PC-3 (cell line): Measurements from ENCODE around the gene SCOC. TPM values are rescaled to one million over a fixed set of nuclear protein-coding genes. Genes with fewer than 3 reads are reported as not detected.
A peak's percentile ranks its signal among the peaks of the same experiment; 100 is the strongest.

ENCODE experiments used
- ATAC-seq: fragments of 200-7000 bp; cut with Tn5 transposase; 2 replicates; pipeline ENCODE4 v1.9.1; 2020; ENCODE audit warnings: mild to moderate bottlenecking, moderate library complexity
- BruUV-seq: library from RNA; stranded (reverse); fragments of 400-500 nt; replicated peaks from 2 replicates; lab custom pipeline; 2021; lab: Mats Ljungman, UMichigan
- CTCF ChIA-PET: fragments of 300-600 bp; sonication (Branson Sonifier 250); formaldehyde crosslinking; loops from one replicate; lab custom pipeline; 2022; ENCODE audit warnings: antibody characterized with exemption; lab: Charles Lee
- POLR2A ChIA-PET: fragments of 300-600 bp; sonication (Branson Sonifier 250); formaldehyde crosslinking; loops from one replicate; lab custom pipeline; 2022; ENCODE audit warnings: antibody characterized with exemption; ENCODE audit not compliant: unreplicated experiment; lab: Charles Lee
- DNase-seq: peaks from one replicate; pipeline ENCODE4 v3.0.0-alpha.2; 2015
- H2AFZ ChIP-seq: fragments of 300-600 bp; sonication (generic); 2 replicates; pipeline ENCODE4 v1.6.0; 2016; ENCODE audit warnings: antibody characterized with exemption, low read length
- H3F3A ChIP-seq: fragments of 300-600 bp; sonication (generic); one replicate; pipeline ENCODE4 v1.6.0; 2017; ENCODE audit warnings: antibody characterized with exemption, low read length, control low read depth, mild to moderate bottlenecking; ENCODE audit not compliant: unreplicated experiment
- H3K27ac ChIP-seq: fragments of 300-600 bp; sonication (generic); 2 replicates; pipeline ENCODE4 v1.5.1; 2016; ENCODE audit warnings: mild to moderate bottlenecking, low read length
- H3K27me3 ChIP-seq: fragments of 300-600 bp; sonication (generic); 2 replicates; pipeline ENCODE4 v1.6.1; 2016; ENCODE audit warnings: low read length, mixed read lengths
- H3K36me3 ChIP-seq: fragments of 300-600 bp; sonication (generic); 2 replicates; pipeline ENCODE4 v1.6.1; 2016; ENCODE audit warnings: low read depth, mixed run types, low read length, mixed read lengths
- H3K4me1 ChIP-seq: fragments of 300-600 bp; sonication (generic); 2 replicates; pipeline ENCODE4 v1.5.1; 2016; ENCODE audit warnings: low read length; ENCODE audit not compliant: insufficient read depth
- H3K4me2 ChIP-seq: fragments of 300-600 bp; sonication (generic); 2 replicates; pipeline ENCODE4 v1.6.0; 2016; ENCODE audit warnings: low read length
- H3K4me3 ChIP-seq: fragments of 300-600 bp; sonication (generic); 2 replicates; pipeline ENCODE4 v1.5.1; 2016; ENCODE audit warnings: mild to moderate bottlenecking, low read length, mixed read lengths
- H3K79me2 ChIP-seq: fragments of 300-600 bp; sonication (generic); 2 replicates; pipeline ENCODE4 v1.6.1; 2017; ENCODE audit warnings: low read length, mixed read lengths
- H3K9ac ChIP-seq: fragments of 300-600 bp; sonication (generic); 2 replicates; pipeline ENCODE4 v1.6.0; 2016; ENCODE audit warnings: mild to moderate bottlenecking, low read length
- H3K9me2 ChIP-seq: fragments of 300-600 bp; sonication (generic); replicated peaks from 2 replicates; pipeline ENCODE4 v1.6.1; 2016; ENCODE audit warnings: mixed run types, low read length, mixed read lengths
- H3K9me3 ChIP-seq: fragments of 300-600 bp; sonication (generic); 2 replicates; pipeline ENCODE4 v1.6.1; 2016; ENCODE audit warnings: low read length, mixed read lengths
- H4K20me1 ChIP-seq: fragments of 300-600 bp; sonication (generic); 2 replicates; pipeline ENCODE4 v1.6.1; 2016; ENCODE audit warnings: low read length, mixed read lengths
- EZH2 ChIP-seq: fragments of 300-600 bp; sonication (generic); IDR thresholded peaks from one replicate; pipeline ENCODE4 v1.6.1; 2017; ENCODE audit warnings: antibody characterized with exemption, mild to moderate bottlenecking, low read length; ENCODE audit not compliant: unreplicated experiment
- EZH2phosphoT487 ChIP-seq: fragments of 300-600 bp; sonication (generic); IDR thresholded peaks from 2 replicates; pipeline ENCODE4 v1.6.1; 2018; ENCODE audit warnings: mild to moderate bottlenecking, antibody characterized with exemption, low read length, borderline replicate concordance
- intact Hi-C: fragments of 100-400 bp; cut with micrococcal nuclease; formaldehyde crosslinking; loops from 2 replicates; pipeline ENCODE4 v1.9.0; 2023
- total RNA-seq: library from RNA; depleted of rRNA; stranded (reverse); fragments of >200 nt; gene quantifications from 2 replicates; pipeline ENCODE4 v1.2.3, GENCODE V29; 2014
- TF ChIP-seq, protein P1 (sequence below): fragments of 300-600 bp; sonication (generic); conservative IDR thresholded peaks from 2 replicates; pipeline ENCODE4 v1.5.1; 2017; ENCODE audit warnings: antibody characterized with exemption, low read depth, mild to moderate bottlenecking, low read length

Gene SCOC
- total RNA-seq, 1 experiment from 2014 or later, result 28.2 TPM

DNA sequence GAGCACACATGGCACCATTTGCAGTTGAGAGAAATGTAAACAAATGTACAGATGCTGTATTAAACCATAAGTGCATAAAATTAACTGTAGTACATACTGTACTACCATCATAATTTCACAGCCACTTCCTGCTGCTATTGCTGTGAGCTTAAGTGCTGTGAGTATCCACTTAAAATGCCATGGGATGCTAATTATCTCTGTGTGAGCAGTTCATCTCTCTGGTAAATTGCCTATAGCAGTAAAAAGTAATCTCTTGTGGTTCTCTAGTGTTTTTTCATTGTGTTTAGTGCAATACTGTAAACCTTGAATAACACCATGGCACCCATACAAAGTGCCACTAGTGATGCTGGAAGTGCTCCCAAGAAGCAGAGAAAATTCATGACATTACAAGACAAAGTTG, 9.9 kb upstream of the SCOC start:
- Histone ChIP-seq H4K20me1 (no peaks in the 10 kb centered on the region), H3K9me2 (no peaks in the 10 kb centered on the region), H3K79me2 (no peaks in the 10 kb centered on the region), H3K4me2 (no peak overlapping the region), H2AFZ (no peak overlapping the region), H3K4me3 (no peak overlapping the region), H3K27ac (no peak overlapping the region), H3K9ac (no peak overlapping the region), H3K36me3 (no peaks in the 10 kb centered on the region; the same call in 1 of the 2 replicates), H3F3A (peaks cover 6% of the 10 kb centered on the region), H3K4me1 (peaks cover 14% of the 10 kb centered on the region), H3K9me3 (no peaks in the 10 kb centered on the region), H3K27me3 (no peaks in the 10 kb centered on the region)
- ATAC-seq, result no peak
- ChIA-PET POLR2A (no interaction called here), CTCF (interaction anchor here (0.6 kb wide), 1 partner anchor 178 kb away, joined by 5 read pairs; no protein-coding TSS in a partner anchor)
- DNase-seq, result no peak
- BruUV-seq, result no TSS peak
- intact Hi-C loops, result no loop called here
- TF ChIP-seq EZH2phosphoT487 (no peak), EZH2 (no peak)
- TF ChIP-seq, protein P1, sequence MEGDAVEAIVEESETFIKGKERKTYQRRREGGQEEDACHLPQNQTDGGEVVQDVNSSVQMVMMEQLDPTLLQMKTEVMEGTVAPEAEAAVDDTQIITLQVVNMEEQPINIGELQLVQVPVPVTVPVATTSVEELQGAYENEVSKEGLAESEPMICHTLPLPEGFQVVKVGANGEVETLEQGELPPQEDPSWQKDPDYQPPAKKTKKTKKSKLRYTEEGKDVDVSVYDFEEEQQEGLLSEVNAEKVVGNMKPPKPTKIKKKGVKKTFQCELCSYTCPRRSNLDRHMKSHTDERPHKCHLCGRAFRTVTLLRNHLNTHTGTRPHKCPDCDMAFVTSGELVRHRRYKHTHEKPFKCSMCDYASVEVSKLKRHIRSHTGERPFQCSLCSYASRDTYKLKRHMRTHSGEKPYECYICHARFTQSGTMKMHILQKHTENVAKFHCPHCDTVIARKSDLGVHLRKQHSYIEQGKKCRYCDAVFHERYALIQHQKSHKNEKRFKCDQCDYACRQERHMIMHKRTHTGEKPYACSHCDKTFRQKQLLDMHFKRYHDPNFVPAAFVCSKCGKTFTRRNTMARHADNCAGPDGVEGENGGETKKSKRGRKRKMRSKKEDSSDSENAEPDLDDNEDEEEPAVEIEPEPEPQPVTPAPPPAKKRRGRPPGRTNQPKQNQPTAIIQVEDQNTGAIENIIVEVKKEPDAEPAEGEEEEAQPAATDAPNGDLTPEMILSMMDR, result no peak

DNA sequence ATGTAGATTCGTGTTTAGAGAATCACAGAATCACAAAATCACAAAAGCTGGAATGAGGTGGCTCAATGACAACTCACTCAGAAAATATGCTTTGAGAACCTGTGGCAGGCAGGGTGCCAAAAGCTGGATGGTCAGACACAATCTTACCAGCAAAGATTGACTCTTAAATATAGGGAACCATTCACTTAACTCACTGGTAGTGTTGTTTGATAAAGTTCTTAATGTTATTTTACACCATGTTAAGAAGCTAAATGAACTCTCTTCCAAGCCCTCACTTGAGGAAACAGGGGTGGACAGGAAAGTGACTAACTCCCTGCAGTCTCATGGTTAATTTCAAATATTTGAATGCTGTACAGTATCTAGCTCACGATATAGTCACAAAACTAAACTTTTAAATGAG, 5.7 kb upstream of the SCOC start:
- Histone ChIP-seq H4K20me1 (no peaks in the 10 kb centered on the region), H3K79me2 (no peaks in the 10 kb centered on the region), H3K4me3 (no peak overlapping the region), H3K9me3 (no peaks in the 10 kb centered on the region), H3K27me3 (no peaks in the 10 kb centered on the region), H3K36me3 (no peaks in the 10 kb centered on the region), H3K9me2 (no peaks in the 10 kb centered on the region), H3F3A (peaks cover 6% of the 10 kb centered on the region), H3K4me2 (peak overlapping the region; percentile 55), H3K27ac (peak overlapping the region; percentile 64), H3K9ac (no peak overlapping the region), H2AFZ (no peak overlapping the region), H3K4me1 (peaks cover 30% of the 10 kb centered on the region)
- peak; percentile 78 for DNase-seq
- peak; percentile 57 for ATAC-seq
- no TSS peak for BruUV-seq
- TF ChIP-seq EZH2phosphoT487 (no peak), EZH2 (no peak)
- TF ChIP-seq, protein P1, result no peak
- POLR2A ChIA-PET, result interaction anchor here (0.6 to 0.7 kb wide), 2 partner anchors 102 to 389 kb away, joined by 3 to 5 read pairs; no protein-coding TSS in a partner anchor
- CTCF ChIA-PET, result interaction anchor here (1.6 kb wide), 1 partner anchor 8 kb away, joined by 9 read pairs; no protein-coding TSS in a partner anchor
- intact Hi-C loops, result no loop called here

DNA sequence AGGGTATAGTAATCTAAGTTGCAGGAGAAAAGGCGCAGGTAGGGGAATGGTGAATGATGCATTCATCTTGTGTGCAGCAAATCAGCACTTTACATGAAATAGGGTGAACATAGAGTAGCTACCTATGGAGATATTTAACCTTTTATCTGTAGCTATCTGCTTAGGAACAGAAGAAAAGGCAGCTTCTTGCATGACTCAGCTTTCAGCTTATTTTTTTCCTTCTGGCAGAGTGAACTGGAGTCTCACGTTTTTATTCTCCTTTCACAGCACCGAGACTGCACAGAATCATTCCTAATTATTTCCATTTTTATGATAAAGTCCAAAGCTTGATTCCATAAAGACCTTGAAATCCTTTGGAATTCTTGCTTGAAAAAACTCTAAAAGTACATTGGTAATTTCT, 4.8 kb upstream of the SCOC start:
- POLR2A ChIA-PET, result interaction anchor here (0.6 to 0.7 kb wide), 3 partner anchors 156 to 624 kb away, joined by 3 to 4 read pairs (median 3); no protein-coding TSS in a partner anchor
- no peak for ATAC-seq
- H3K9me2 ChIP-seq, result no peaks in the 10 kb centered on the region
- H3K27ac ChIP-seq, result peak overlapping the region; percentile 67
- BruUV-seq, result no TSS peak
- TF ChIP-seq EZH2 (no peak), EZH2phosphoT487 (no peak)
- TF ChIP-seq, protein P1, result no peak
- no peaks in the 10 kb centered on the region for H3K36me3 ChIP-seq
- CTCF ChIA-PET, result interaction anchor here (0.6 to 1.6 kb wide), 2 partner anchors 9 to 483 kb away, joined by 3 to 9 read pairs; no protein-coding TSS in a partner anchor
- H4K20me1 ChIP-seq, result no peaks in the 10 kb centered on the region
- DNase-seq, result no peak
- peak overlapping the region; percentile 30; the same call in 1 of the 2 replicates for H3K4me3 ChIP-seq
- H3K79me2 ChIP-seq, result peaks cover 2% of the 10 kb centered on the region
- no peaks in the 10 kb centered on the region for H3K9me3 ChIP-seq
- H2AFZ ChIP-seq, result peak overlapping the region; percentile 31; the same call in 1 of the 2 replicates
- peaks cover 6% of the 10 kb centered on the region for H3F3A ChIP-seq
- peaks cover 30% of the 10 kb centered on the region for H3K4me1 ChIP-seq
- no peaks in the 10 kb centered on the region for H3K27me3 ChIP-seq
- H3K9ac ChIP-seq, result no peak overlapping the region
- H3K4me2 ChIP-seq, result peak overlapping the region; percentile 72
- intact Hi-C loops, result no loop called here
